Glutamatergic neuron (in vitro differentiated cells): ENCODE measurements around the gene CEP44. TPM values are rescaled to one million over a fixed set of nuclear protein-coding genes. Genes with fewer than 3 reads are reported as not detected.

Experiments
- DNase-seq: peaks from one replicate; pipeline ENCODE4 v3.0.0; 2022
- H3K27ac Mint-ChIP-seq: one replicate; pipeline ENCODE4 v1.8.0; 2020; ENCODE audit warnings: mild to moderate bottlenecking, mixed read lengths, inconsistent platforms; ENCODE audit not compliant: unreplicated experiment
- H3K27me3 Mint-ChIP-seq: one replicate; pipeline ENCODE4 v1.8.0; 2020; ENCODE audit warnings: mild to moderate bottlenecking, moderate library complexity, mixed read lengths, inconsistent platforms; ENCODE audit not compliant: unreplicated experiment
- H3K36me3 Mint-ChIP-seq: one replicate; pipeline ENCODE4 v1.8.0; 2020; ENCODE audit warnings: mild to moderate bottlenecking, mixed read lengths, inconsistent platforms; ENCODE audit not compliant: unreplicated experiment
- H3K4me1 Mint-ChIP-seq: one replicate; pipeline ENCODE4 v1.8.0; 2020; ENCODE audit warnings: mild to moderate bottlenecking, low read depth, mixed read lengths, inconsistent platforms; ENCODE audit not compliant: unreplicated experiment
- H3K4me3 Mint-ChIP-seq: one replicate; pipeline ENCODE4 v1.8.0; 2020; ENCODE audit warnings: mild to moderate bottlenecking, mixed read lengths, inconsistent platforms; ENCODE audit not compliant: unreplicated experiment
- H3K9me3 Mint-ChIP-seq: one replicate; pipeline ENCODE4 v1.8.0; 2020; ENCODE audit warnings: mild to moderate bottlenecking, moderate library complexity, mixed read lengths, inconsistent platforms; ENCODE audit not compliant: unreplicated experiment
- CTCF ChIP-seq: fragments of 200-600 bp; sonication (generic); IDR thresholded peaks from one replicate; pipeline ENCODE4 v1.5.0; 2021; ENCODE audit not compliant: partially characterized antibody, unreplicated experiment
- total RNA-seq: library from RNA; stranded (reverse); fragmentation: NEBNext Ultra II Directional; extraction: Animal tissue kit (Norgen Biotek cat#: 25700); gene quantifications from one replicate; pipeline ENCODE4 v1.2.1, GENCODE V29; 2021; ENCODE audit not compliant: unreplicated experiment

Gene CEP44
- total RNA-seq, 1 donor from 2014 or later = 29.0 TPM

DNA sequence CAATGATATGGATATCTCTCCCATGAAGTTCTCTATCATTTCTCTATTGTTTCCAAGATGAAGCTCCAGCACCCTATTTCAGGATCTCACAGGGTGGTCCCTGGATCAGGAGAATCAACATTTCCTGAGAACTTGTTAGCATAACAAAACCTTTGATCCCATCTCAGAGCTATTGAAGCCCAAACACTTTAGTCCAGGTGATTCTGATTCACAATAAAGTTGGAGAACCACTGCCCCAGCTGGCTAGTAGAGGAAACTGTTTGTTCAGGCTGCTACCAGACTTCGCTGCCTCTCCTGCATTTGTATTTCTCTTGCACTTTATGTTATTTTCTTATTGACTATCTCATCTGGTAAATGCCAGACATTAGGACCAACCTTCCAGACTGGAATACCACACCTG is 65.4 kb downstream of the CEP44 start:
- no peak for TF ChIP-seq CTCF
- H3K9me3 Mint-ChIP-seq = peaks cover 7% of the 10 kb centered on the region
- no peak overlapping the region for H3K27ac Mint-ChIP-seq
- H3K4me3 Mint-ChIP-seq = no peak overlapping the region
- H3K4me1 Mint-ChIP-seq = peaks cover 12% of the 10 kb centered on the region
- no peak for DNase-seq
- H3K27me3 Mint-ChIP-seq = peaks cover 3% of the 10 kb centered on the region
- H3K36me3 Mint-ChIP-seq = peaks cover 6% of the 10 kb centered on the region

DNA sequence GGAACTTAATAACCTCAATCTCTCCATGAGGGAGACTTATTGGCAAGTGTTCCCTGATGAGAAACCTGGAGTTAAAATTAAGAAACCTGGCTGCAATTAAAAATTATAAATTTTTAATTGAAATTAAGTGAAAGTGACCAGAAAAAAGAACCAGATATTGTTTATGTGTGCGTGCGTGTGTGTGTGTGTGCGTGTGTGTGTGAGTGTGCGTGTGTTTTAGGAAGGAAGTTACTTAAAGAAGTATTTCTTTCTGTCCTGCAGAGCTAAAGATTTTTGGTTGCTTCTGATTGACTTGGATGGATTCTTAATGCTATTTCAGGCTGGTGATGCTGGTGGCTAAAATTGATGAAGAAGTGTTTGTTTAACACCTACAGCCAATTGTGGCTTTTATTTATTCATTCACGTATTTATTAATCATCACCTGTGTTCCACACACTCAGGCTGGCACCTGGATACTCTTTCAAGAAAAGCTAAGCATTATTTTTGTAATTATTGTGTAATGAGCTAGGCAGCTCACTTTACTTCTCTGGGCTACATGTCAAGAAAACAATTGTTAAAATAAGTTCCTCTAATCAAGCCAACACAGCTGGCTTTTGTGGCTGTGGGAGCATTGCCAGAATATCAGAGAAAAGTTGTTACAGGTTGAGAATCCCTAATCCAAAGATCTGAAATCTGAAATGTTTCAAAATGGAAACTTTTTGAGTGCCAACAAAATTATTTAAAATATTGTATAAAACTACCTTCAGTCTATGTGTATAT is 68.5 kb downstream of the CEP44 start:
- no peak for DNase-seq
- H3K9me3 Mint-ChIP-seq = peaks cover 5% of the 10 kb centered on the region
- peaks cover 3% of the 10 kb centered on the region for H3K27me3 Mint-ChIP-seq
- no peak for TF ChIP-seq CTCF
- peaks cover 12% of the 10 kb centered on the region for H3K4me1 Mint-ChIP-seq
- no peak overlapping the region for H3K27ac Mint-ChIP-seq
- H3K36me3 Mint-ChIP-seq = peaks cover 6% of the 10 kb centered on the region
- H3K4me3 Mint-ChIP-seq = no peak overlapping the region

DNA sequence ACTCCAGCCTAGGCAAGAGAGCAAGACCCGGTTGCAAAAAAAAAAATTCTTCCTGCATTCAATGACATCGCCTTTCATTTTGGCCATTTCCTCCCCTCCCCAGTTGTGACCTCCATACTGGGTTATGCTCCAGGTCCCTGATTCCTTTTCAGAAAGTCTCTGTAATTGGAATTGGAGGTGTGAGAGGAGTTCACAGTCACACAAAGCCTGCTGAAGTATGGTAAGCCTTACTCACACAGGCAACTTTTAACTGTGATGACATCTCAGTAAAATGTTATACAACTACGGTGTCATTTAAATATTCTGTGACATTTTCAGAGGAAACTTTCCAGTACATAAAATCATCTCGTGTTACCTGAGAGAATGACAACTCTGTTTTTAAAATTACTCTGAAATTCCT is 73.6 kb downstream of the CEP44 start:
- no peak for DNase-seq
- no peaks in the 10 kb centered on the region for H3K9me3 Mint-ChIP-seq
- no peak overlapping the region for H3K27ac Mint-ChIP-seq
- no peak overlapping the region for H3K4me3 Mint-ChIP-seq
- no peaks in the 10 kb centered on the region for H3K4me1 Mint-ChIP-seq
- H3K36me3 Mint-ChIP-seq = no peaks in the 10 kb centered on the region
- TF ChIP-seq CTCF = no peak
- peaks cover 2% of the 10 kb centered on the region for H3K27me3 Mint-ChIP-seq

DNA sequence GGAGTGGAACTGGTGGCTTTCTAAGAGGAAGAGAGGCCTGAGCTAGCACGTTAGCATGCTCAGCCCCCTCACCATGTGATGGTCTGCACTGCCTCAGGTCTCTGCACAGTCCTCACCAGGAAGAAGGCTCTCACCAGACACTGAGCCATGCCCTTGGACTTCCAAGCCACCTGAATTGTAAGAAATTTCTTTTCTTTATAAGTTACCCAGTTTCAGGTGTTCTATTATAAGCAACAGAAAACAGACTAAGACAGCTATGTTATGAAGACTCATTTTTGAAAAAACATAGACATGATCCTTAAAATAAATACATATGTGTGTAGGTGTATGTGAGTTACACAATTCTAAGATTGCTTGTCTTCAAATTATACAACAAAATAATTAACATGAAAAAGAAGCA is 74.7 kb downstream of the CEP44 start:
- Mint-ChIP-seq H3K4me1 (no peaks in the 10 kb centered on the region), H3K27me3 (peaks cover 2% of the 10 kb centered on the region), H3K9me3 (no peaks in the 10 kb centered on the region), H3K4me3 (no peak overlapping the region), H3K27ac (no peak overlapping the region), H3K36me3 (no peaks in the 10 kb centered on the region)
- no peak for DNase-seq
- no peak for TF ChIP-seq CTCF

- Mint-ChIP-seq H3K4me3 (no peak overlapping the region), H3K4me1 (no peaks in the 10 kb centered on the region), H3K36me3 (no peaks in the 10 kb centered on the region), H3K27ac (no peak overlapping the region), H3K27me3 (peaks cover 4% of the 10 kb centered on the region), H3K9me3 (no peaks in the 10 kb centered on the region)
- DNase-seq = no peak
- no peak for TF ChIP-seq CTCF
Observed at GRCh38 chr4:174358829-174359228, 75.1 kb downstream of the CEP44 start.
